Esophagus squamous epithelium (tissue), 5 donors: ENCODE results near the gene LEFTY1. TPM values are rescaled to one million over a fixed set of nuclear protein-coding genes. Genes with fewer than 3 reads are reported as not detected.
A peak's percentile ranks its signal among the peaks of the same experiment; 100 is the strongest.

Experiments used
- DNase-seq: peaks from one replicate; lab custom pipeline; 2025; lab: John Stamatoyannopoulos, UW
- H3K27ac ChIP-seq, 4 donors: fragments of 200-600 bp; sonication (generic); one replicate each; pipeline ENCODE4 v1.5.1; 2016 to 2019; ENCODE audit warnings: mild to moderate bottlenecking in 1 of 4
- H3K27me3 ChIP-seq, 4 donors: fragments of 200-600 bp; sonication (generic); 1 replicate in 3 of 4; 2 replicates in 1 of 4; pipeline versions ENCODE4 v1.5.1 to v1.6.0; 2017 to 2021; ENCODE audit warnings: antibody characterized with exemption in 1 of 4
- H3K36me3 ChIP-seq, 3 donors: fragments of 200-600 bp; sonication (generic); one replicate each; pipeline ENCODE4 v1.5.1; 2016 to 2019
- H3K4me1 ChIP-seq, 3 donors: fragments of 200-600 bp; sonication (generic); one replicate each; pipeline ENCODE4 v1.5.1; 2017 to 2019
- H3K4me3 ChIP-seq, 4 donors: fragments of 200-600 bp; sonication (generic); 1 replicate in 3 of 4; 2 replicates in 1 of 4; pipeline ENCODE4 v1.5.1; 2016 to 2019; ENCODE audit warnings: mild to moderate bottlenecking in 2 of 4, moderate library complexity in 1 of 4
- H3K9me3 ChIP-seq, 3 donors: fragments of 200-600 bp; sonication (generic); one replicate each; pipeline ENCODE4 v1.5.1; 2016 to 2019
- POLR2A ChIP-seq, 4 donors: fragments of 450-650 bp; IDR thresholded peaks; one replicate each; pipeline ENCODE4 v1.6.1; 2017; ENCODE audit warnings: antibody characterized with exemption in 4 of 4, mild to moderate bottlenecking in 4 of 4, moderate library complexity in 3 of 4
- WGBS, 2 donors: methylation state at CpG; one replicate each; pipeline ENCODE4 v1.1.5; 2018; 5-methylcytosine and 5-hydroxymethylcytosine counted together
- intact Hi-C: fragments of 100-400 bp; cut with DNase I; formaldehyde crosslinking; loops from one replicate; pipeline ENCODE4 v1.15.0; 2022
- total RNA-seq, 4 donors: library from RNA; depleted of rRNA; stranded (reverse); fragments of >200 nt; gene quantifications; one replicate each; pipeline ENCODE4 v1.1.0, GENCODE V29; 2016
- TF ChIP-seq, protein P1 (sequence below), 6 experiments: fragments of 450-650 bp in 4 of 6; fragments of 200-600 bp in 2 of 6; sonication (generic) in 2 of 6; IDR thresholded peaks; one replicate each; pipeline ENCODE4 v1.5.1; 2016 to 2019; ENCODE audit warnings: antibody characterized with exemption in 6 of 6, mild to moderate bottlenecking in 4 of 6, moderate library complexity in 4 of 6
- donor health status: DM: yes; HTN: yes; CAD: no.

Gene LEFTY1
- total RNA-seq, 4 donors from 2014 or later, result not detected

DNA sequence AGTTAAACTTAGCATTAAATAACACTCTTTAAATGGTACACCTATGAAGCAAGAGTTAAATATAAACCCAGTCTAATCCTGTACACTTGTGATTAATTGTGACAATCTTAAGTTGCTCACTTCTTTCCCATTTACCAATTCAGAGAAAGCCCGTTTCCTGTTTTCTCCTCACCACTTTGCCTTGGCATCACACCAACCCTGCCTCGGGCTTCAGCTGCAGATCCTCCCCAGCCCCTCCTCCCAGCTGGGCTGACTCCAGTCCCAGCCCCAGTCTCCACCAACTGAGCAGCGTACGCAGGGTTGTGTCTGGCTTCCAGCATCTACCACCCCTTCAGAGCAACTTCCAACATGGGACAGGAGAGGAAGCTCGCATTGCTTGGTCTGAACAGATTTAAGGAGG lies 31.0 kb upstream of the LEFTY1 start:
- H3K27me3 ChIP-seq, result no peaks in the 10 kb centered on the region
- peak overlapping the region in 3 of 4 donors; percentile 58 to 62 (median 59) for H3K27ac ChIP-seq
- H3K4me1 ChIP-seq, result peaks cover 28 to 66% (median 36%) of the 10 kb centered on the region in 3 donors
- H3K4me3 ChIP-seq, result no peak overlapping the region
- H3K9me3 ChIP-seq, result no peaks in the 10 kb centered on the region
- DNase-seq, result no peak
- intact Hi-C loops, result no loop called here
- no peak for TF ChIP-seq POLR2A (IDR thresholded peaks at IDR 0.05)
- TF ChIP-seq, protein P1, sequence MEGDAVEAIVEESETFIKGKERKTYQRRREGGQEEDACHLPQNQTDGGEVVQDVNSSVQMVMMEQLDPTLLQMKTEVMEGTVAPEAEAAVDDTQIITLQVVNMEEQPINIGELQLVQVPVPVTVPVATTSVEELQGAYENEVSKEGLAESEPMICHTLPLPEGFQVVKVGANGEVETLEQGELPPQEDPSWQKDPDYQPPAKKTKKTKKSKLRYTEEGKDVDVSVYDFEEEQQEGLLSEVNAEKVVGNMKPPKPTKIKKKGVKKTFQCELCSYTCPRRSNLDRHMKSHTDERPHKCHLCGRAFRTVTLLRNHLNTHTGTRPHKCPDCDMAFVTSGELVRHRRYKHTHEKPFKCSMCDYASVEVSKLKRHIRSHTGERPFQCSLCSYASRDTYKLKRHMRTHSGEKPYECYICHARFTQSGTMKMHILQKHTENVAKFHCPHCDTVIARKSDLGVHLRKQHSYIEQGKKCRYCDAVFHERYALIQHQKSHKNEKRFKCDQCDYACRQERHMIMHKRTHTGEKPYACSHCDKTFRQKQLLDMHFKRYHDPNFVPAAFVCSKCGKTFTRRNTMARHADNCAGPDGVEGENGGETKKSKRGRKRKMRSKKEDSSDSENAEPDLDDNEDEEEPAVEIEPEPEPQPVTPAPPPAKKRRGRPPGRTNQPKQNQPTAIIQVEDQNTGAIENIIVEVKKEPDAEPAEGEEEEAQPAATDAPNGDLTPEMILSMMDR (IDR thresholded peaks at IDR 0.05), result no peak
- H3K36me3 ChIP-seq, result peaks cover 0 to 40% (median 0%) of the 10 kb centered on the region in 3 donors
- 3 to 17% methylated on average over 2 to 4 of the region's 5 CpGs for WGBS, 2 donors

DNA sequence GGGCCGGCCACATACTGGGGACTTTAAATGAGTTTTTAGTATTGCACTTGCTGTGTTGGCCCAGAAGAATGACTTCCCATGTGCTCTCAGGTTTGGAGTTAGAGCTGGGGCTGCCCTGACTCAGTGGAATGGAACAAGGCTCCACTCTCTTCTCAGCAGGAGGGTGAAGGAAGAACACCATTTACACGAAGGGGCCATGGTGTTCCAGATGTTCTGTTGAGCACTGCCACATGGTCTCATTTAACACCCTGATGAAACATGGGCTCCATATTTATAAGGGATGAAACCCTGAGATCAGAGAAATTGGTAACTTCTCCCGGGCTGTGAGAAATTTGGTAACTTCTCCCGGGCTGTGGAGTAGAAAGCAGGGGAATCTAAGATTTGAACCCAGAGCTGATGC lies 29.3 kb upstream of the LEFTY1 start:
- peaks cover 23 to 56% (median 30%) of the 10 kb centered on the region in 3 donors for H3K4me1 ChIP-seq
- no peak for TF ChIP-seq POLR2A (IDR thresholded peaks at IDR 0.05)
- TF ChIP-seq, protein P1 (IDR thresholded peaks at IDR 0.05), result no peak
- 92 to 95% methylated on average over 4 of the region's 4 CpGs for WGBS, 2 donors
- DNase-seq, result no peak
- no peak overlapping the region for H3K4me3 ChIP-seq
- H3K27ac ChIP-seq, result no peak overlapping the region
- H3K36me3 ChIP-seq, result peaks cover 0 to 40% (median 0%) of the 10 kb centered on the region in 3 donors
- no peaks in the 10 kb centered on the region for H3K27me3 ChIP-seq
- intact Hi-C loops, result no loop called here
- no peaks in the 10 kb centered on the region for H3K9me3 ChIP-seq

DNA sequence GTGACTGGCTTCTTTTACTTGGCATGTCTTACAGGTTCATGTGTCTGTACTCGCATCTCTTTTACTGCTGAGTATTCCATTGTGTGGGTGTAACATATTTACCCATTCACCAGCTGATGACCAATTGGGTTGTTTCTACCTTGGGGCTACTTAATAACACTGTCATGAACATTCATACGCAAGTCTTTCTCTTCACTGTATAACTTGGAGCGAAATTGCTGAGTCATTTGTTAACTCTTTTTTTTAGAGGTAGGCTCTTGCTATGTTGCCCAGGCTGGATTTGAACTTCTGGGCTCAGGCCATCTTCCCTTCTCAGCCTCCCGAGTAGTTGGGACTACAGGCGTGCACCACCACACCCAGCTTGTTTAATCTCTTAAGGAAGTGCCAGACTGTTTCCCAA lies 28.6 kb upstream of the LEFTY1 start:
- H3K27me3 ChIP-seq, result no peaks in the 10 kb centered on the region
- DNase-seq, result no peak
- intact Hi-C loops, result no loop called here
- H3K9me3 ChIP-seq, result no peaks in the 10 kb centered on the region
- peaks cover 16 to 49% (median 22%) of the 10 kb centered on the region in 3 donors for H3K4me1 ChIP-seq
- WGBS, 2 donors, result 37 to 56% methylated on average over 5 of the region's 5 CpGs
- TF ChIP-seq, protein P1 (IDR thresholded peaks at IDR 0.05), result no peak
- no peak for TF ChIP-seq POLR2A (IDR thresholded peaks at IDR 0.05)
- H3K4me3 ChIP-seq, result no peak overlapping the region
- H3K27ac ChIP-seq, result no peak overlapping the region
- peaks cover 0 to 47% (median 0%) of the 10 kb centered on the region in 3 donors for H3K36me3 ChIP-seq

DNA sequence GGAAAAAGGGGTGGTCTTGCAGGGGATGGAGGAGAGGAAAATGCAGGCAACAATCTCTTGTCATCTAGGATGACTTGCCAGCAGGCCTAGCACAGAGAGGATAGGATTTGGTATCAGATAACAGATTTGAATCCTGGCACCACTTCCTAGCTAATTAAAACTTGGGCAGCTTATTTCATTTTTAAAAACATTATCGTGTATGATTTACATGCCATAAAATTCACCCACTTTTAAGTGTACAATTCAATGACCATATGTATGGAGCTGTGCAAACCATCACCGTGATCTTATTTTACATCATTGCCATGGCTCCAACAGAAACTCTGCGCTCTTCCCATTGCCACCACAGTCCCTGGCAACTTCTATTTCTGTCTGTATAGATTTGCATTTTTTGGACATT lies 28.2 kb upstream of the LEFTY1 start:
- peaks cover 0 to 48% (median 0%) of the 10 kb centered on the region in 3 donors for H3K36me3 ChIP-seq
- DNase-seq, result no peak
- no peaks in the 10 kb centered on the region for H3K9me3 ChIP-seq
- H3K4me1 ChIP-seq, result peaks cover 12 to 45% (median 20%) of the 10 kb centered on the region in 3 donors
- no peaks in the 10 kb centered on the region for H3K27me3 ChIP-seq
- intact Hi-C loops, result no loop called here
- WGBS, 2 donors, result 55 to 70% methylated on average over 3 of the region's 3 CpGs
- no peak overlapping the region for H3K27ac ChIP-seq
- H3K4me3 ChIP-seq, result no peak overlapping the region
- TF ChIP-seq POLR2A (IDR thresholded peaks at IDR 0.05), result no peak
- TF ChIP-seq, protein P1 (IDR thresholded peaks at IDR 0.05), result no peak

DNA sequence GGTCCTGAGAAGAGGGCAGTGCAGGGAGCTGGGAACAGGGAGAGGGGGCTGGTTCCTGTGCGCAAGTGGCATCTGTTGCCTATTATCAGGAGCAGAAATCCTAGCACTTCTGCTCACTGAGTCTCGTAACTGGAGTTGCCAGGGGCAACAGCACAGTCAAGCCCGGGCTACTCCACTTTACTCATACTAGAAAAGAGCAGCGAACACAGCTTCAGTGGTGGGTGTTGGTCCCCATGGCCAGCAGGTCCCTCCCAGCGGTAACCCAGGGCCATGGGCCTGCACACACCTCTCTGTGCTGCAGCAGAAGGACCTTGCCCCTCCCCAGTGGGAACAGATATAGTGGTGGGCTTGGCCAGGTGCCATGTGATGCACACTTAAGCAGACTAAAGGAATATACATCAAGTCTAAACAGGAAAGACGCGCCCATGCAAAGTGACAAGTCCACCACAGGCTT lies 26.6 kb upstream of the LEFTY1 start:
- H3K4me3 ChIP-seq, result no peak overlapping the region
- H3K4me1 ChIP-seq, result peaks cover 7 to 40% (median 13%) of the 10 kb centered on the region in 3 donors
- TF ChIP-seq, protein P1 (IDR thresholded peaks at IDR 0.05), result no peak
- no peak for TF ChIP-seq POLR2A (IDR thresholded peaks at IDR 0.05)
- no peaks in the 10 kb centered on the region for H3K9me3 ChIP-seq
- no peaks in the 10 kb centered on the region for H3K27me3 ChIP-seq
- no peak for DNase-seq
- 73% methylated on average over 3 to 4 of the region's 7 CpGs for WGBS, 2 donors
- no peak overlapping the region for H3K27ac ChIP-seq
- intact Hi-C loops, result no loop called here
- peaks cover 0 to 33% (median 0%) of the 10 kb centered on the region in 3 donors for H3K36me3 ChIP-seq
